CD4-positive, alpha-beta T cell (primary cell): ENCODE data around the gene TSPYL2. TPM values are rescaled to one million over a fixed set of nuclear protein-coding genes. Genes with fewer than 3 reads are reported as not detected.

Source experiments
- ATAC-seq: fragments of 200-7000 bp; cut with Tn5 transposase; one replicate; pipeline ENCODE4 v1.10.0; 2022; ENCODE audit warnings: mild to moderate bottlenecking; ENCODE audit not compliant: poor library complexity
- CTCF ChIA-PET: fragments of 350-600 bp; sonication (Branson Sonifier 250); formaldehyde crosslinking; loops from one replicate; lab custom pipeline; 2021; ENCODE audit warnings: antibody characterized with exemption, inconsistent platforms; lab: Charles Lee
- POLR2A ChIA-PET: fragments of 350-600 bp; sonication (Branson Sonifier 250); formaldehyde crosslinking; loops from one replicate; lab custom pipeline; 2021; ENCODE audit warnings: antibody characterized with exemption, inconsistent platforms; lab: Charles Lee
- DNase-seq, 14 experiments: peaks; one replicate each; pipeline ENCODE4 v3.0.0-alpha.2; 2013 to 2020; ENCODE audit warnings: mixed read lengths in 2 of 14
- H3K27ac ChIP-seq, 2 donors: one replicate each; pipeline versions ENCODE4 v1.5.1 to v1.7.0; 2013; ENCODE audit warnings: low read length in 2 of 2, low read depth in 1 of 2, mild to moderate bottlenecking in 1 of 2
- H3K27me3 ChIP-seq, 2 experiments: 1 replicate in 1 of 2; 2 replicates in 1 of 2; pipeline versions ENCODE4 v1.6.1 to v1.7.0; 2013; ENCODE audit warnings: low read length in 2 of 2, control low read depth in 1 of 2, mild to moderate bottlenecking in 1 of 2, moderate library complexity in 1 of 2; ENCODE audit not compliant: insufficient read depth in 2 of 2, control insufficient read depth in 1 of 2
- H3K36me3 ChIP-seq: one replicate; pipeline ENCODE4 v1.6.1; 2013; ENCODE audit warnings: low read length, control low read depth; ENCODE audit not compliant: insufficient read depth
- H3K4me1 ChIP-seq: one replicate; pipeline ENCODE4 v1.6.1; 2013; ENCODE audit warnings: low read length, control low read depth; ENCODE audit not compliant: insufficient read depth
- H3K4me3 ChIP-seq: one replicate; pipeline ENCODE4 v1.5.1; 2013; ENCODE audit warnings: mild to moderate bottlenecking, low read length, moderate library complexity
- H3K9me3 ChIP-seq, 2 experiments: 1 replicate in 1 of 2; 2 replicates in 1 of 2; pipeline versions ENCODE4 v1.6.1 to v1.7.0; 2013; ENCODE audit warnings: low read length in 2 of 2, mild to moderate bottlenecking in 2 of 2, control low read depth in 1 of 2, moderate library complexity in 1 of 2; ENCODE audit not compliant: control insufficient read depth in 1 of 2, insufficient read depth in 1 of 2
- H3K27ac Mint-ChIP-seq: one replicate; pipeline ENCODE4 v1.8.0; 2020; ENCODE audit warnings: mixed read lengths
- H3K27me3 Mint-ChIP-seq: one replicate; pipeline ENCODE4 v1.8.0; 2021; ENCODE audit warnings: mixed read lengths
- H3K36me3 Mint-ChIP-seq: one replicate; pipeline ENCODE4 v1.8.0; 2021; ENCODE audit warnings: low read depth, mixed read lengths
- H3K4me1 Mint-ChIP-seq: one replicate; pipeline ENCODE4 v1.8.0; 2021; ENCODE audit warnings: low read depth, mixed read lengths
- H3K4me3 Mint-ChIP-seq: one replicate; pipeline ENCODE4 v1.8.0; 2020; ENCODE audit warnings: mild to moderate bottlenecking, mixed read lengths
- H3K9me3 Mint-ChIP-seq: one replicate; pipeline ENCODE4 v1.8.0; 2020; ENCODE audit warnings: mixed read lengths
- CTCF ChIP-seq: fragments of 200-600 bp; IDR thresholded peaks from one replicate; pipeline ENCODE4 v1.8.0; 2022; ENCODE audit warnings: antibody characterized with exemption, mild to moderate bottlenecking
- intact Hi-C, 2 experiments: fragments of 100-400 bp; cut with DNase I in 1 of 2; cut with micrococcal nuclease in 1 of 2; formaldehyde crosslinking; loops; one replicate each; pipeline versions ENCODE4 v1.15.1 to v1.9.0; 2023 to 2025; cut with DNase I, micrococcal nuclease
- total RNA-seq, 174 experiments: library from RNA in 2 of 174; stranded (reverse) in 2 of 174; gene quantifications; one replicate each; pipeline ENCODE4 v1.2.3 and lab custom pipeline; 2021 to 2026

Gene TSPYL2
- total RNA-seq, 2 experiments from 2014 or later = 428 to 461 TPM

GRCh38 chrX:53071604-53072417 is 10.4 kb upstream of the TSPYL2 start:
- H3K9me3 ChIP-seq = peaks cover 0 to 4% of the 10 kb centered on the region in 2 experiments

GRCh38 chrX:53072418-53073114 is 9.6 kb upstream of the TSPYL2 start:
- Histone ChIP-seq H3K4me3 (peak overlapping the region; percentile 58), H3K27me3 (no peaks in the 10 kb centered on the region), H3K36me3 (no peaks in the 10 kb centered on the region), H3K27ac (no peak overlapping the region), H3K9me3 (peaks cover 0 to 4% of the 10 kb centered on the region in 2 experiments), H3K4me1 (peaks cover 11% of the 10 kb centered on the region)
- intact Hi-C loops = loop anchor here in 1 of 2 experiments (1.0 kb wide), 1 partner anchor 19 kb away; no protein-coding TSS in a partner anchor
- H3K4me3 Mint-ChIP-seq = peak overlapping the region; percentile 91
- POLR2A ChIA-PET = interaction anchor here (0.9 to 2.7 kb wide), 3 partner anchors 9 to 150 kb away, joined by 3 to 31 read pairs (median 10); partner anchors contain the start of gene TSPYL2
- H3K9me3 Mint-ChIP-seq = no peaks in the 10 kb centered on the region
- peaks cover 17% of the 10 kb centered on the region for H3K4me1 Mint-ChIP-seq
- CTCF ChIA-PET = interaction anchor here (0.7 to 2.0 kb wide), 5 partner anchors 8 to 17 kb away, joined by 3 to 4 read pairs (median 4); partner anchors contain the start of gene TSPYL2
- H3K27ac Mint-ChIP-seq = peak overlapping the region; percentile 89
- no peaks in the 10 kb centered on the region for H3K27me3 Mint-ChIP-seq
- no peak for TF ChIP-seq CTCF
- DNase-seq (no peak), ATAC-seq (no peak)
- no peaks in the 10 kb centered on the region for H3K36me3 Mint-ChIP-seq

More at GRCh38 chrX:53071604-53072417, 10.4 kb upstream of the TSPYL2 start:
- Mint-ChIP-seq H3K4me1 (peaks cover 17% of the 10 kb centered on the region), H3K27ac (peak overlapping the region; percentile 89), H3K9me3 (no peaks in the 10 kb centered on the region), H3K36me3 (no peaks in the 10 kb centered on the region), H3K27me3 (no peaks in the 10 kb centered on the region), H3K4me3 (peak overlapping the region; percentile 91)
- POLR2A ChIA-PET = interaction anchor here (0.9 to 2.7 kb wide), 3 partner anchors 10 to 151 kb away, joined by 3 to 31 read pairs (median 10); partner anchors contain the start of gene TSPYL2
- intact Hi-C loops = loop anchor here (1.0 kb wide), 3 partner anchors 17 to 21 kb away; no protein-coding TSS in a partner anchor
- ATAC-seq (peak; percentile 88), DNase-seq (peak; percentile 39 to 90 (median 62))
- Histone ChIP-seq H3K27ac (no peak overlapping the region), H3K27me3 (no peaks in the 10 kb centered on the region), H3K4me1 (peaks cover 11% of the 10 kb centered on the region), H3K36me3 (no peaks in the 10 kb centered on the region), H3K4me3 (peak overlapping the region; percentile 58)
- CTCF ChIA-PET = interaction anchor here (0.7 to 2.0 kb wide), 5 partner anchors 9 to 18 kb away, joined by 3 to 4 read pairs (median 4); partner anchors contain the start of gene TSPYL2
- peak; percentile 67 for TF ChIP-seq CTCF

GRCh38 chrX:53073115-53073586 is 9.0 kb upstream of the TSPYL2 start:
- H3K27ac ChIP-seq = no peak overlapping the region
- H3K36me3 ChIP-seq = no peaks in the 10 kb centered on the region
- no peaks in the 10 kb centered on the region for H3K27me3 ChIP-seq
- TF ChIP-seq CTCF = no peak
- peaks cover 0 to 4% of the 10 kb centered on the region in 2 experiments for H3K9me3 ChIP-seq
- CTCF ChIA-PET = interaction anchor here (2.0 kb wide), 1 partner anchor 11 kb away, joined by 4 read pairs; no protein-coding TSS in a partner anchor
- H3K27me3 Mint-ChIP-seq = no peaks in the 10 kb centered on the region
- peak overlapping the region; percentile 79 for H3K4me3 Mint-ChIP-seq
- H3K4me1 Mint-ChIP-seq = peaks cover 17% of the 10 kb centered on the region
- DNase-seq (no peak), ATAC-seq (no peak)
- H3K27ac Mint-ChIP-seq = no peak overlapping the region
- no peak overlapping the region for H3K4me3 ChIP-seq
- H3K36me3 Mint-ChIP-seq = no peaks in the 10 kb centered on the region
- POLR2A ChIA-PET = interaction anchor here (2.1 to 2.7 kb wide), 2 partner anchors 9 to 16 kb away, joined by 10 to 31 read pairs; partner anchors contain the start of gene TSPYL2
- intact Hi-C loops = no loop called here
- H3K9me3 Mint-ChIP-seq = no peaks in the 10 kb centered on the region
- H3K4me1 ChIP-seq = peaks cover 11% of the 10 kb centered on the region
